ENCODE measurements around the gene CCDC12.

The CCDC12 gene

GRCh38 chr3:46985588-46985987 lies 9.0 kb upstream of the CCDC12 start:
- no peak for DNase-seq (ENCODE audit: low read depth)

GRCh38 chr3:46984591-46985459 lies 8.3 kb upstream of the CCDC12 start:
- TF ChIP-seq CTCF (conservative IDR thresholded peaks at IDR 0.05; ENCODE audit: low read depth, low read length) = no peak
- H3K4me3 ChIP-seq (ENCODE audit: low read depth, low read length) = no peak overlapping the region
- DNase-seq (ENCODE audit: low read depth) = no peak

More at GRCh38 chr3:46985588-46985987, 9.0 kb upstream of the CCDC12 start:
- H3K4me3 ChIP-seq (ENCODE audit: low read depth, low read length) = no peak overlapping the region
- no peak for TF ChIP-seq CTCF (conservative IDR thresholded peaks at IDR 0.05; ENCODE audit: low read depth, low read length)

GRCh38 chr3:46982546-46982945 lies 6.0 kb upstream of the CCDC12 start:
- no peak overlapping the region for H3K4me3 ChIP-seq (ENCODE audit: low read depth, low read length)
- no peak for DNase-seq (ENCODE audit: low read depth)
- no peak for TF ChIP-seq CTCF (conservative IDR thresholded peaks at IDR 0.05; ENCODE audit: low read depth, low read length)

- no peak for TF ChIP-seq CTCF (conservative IDR thresholded peaks at IDR 0.05; ENCODE audit: low read depth, low read length)
- H3K4me3 ChIP-seq (ENCODE audit: low read depth, low read length) = no peak overlapping the region
Measured at GRCh38 chr3:46981932-46982471, 5.5 kb upstream of the CCDC12 start.

GRCh38 chr3:46979958-46980497 lies 3.5 kb upstream of the CCDC12 start:
- H3K4me3 ChIP-seq (ENCODE audit: low read depth, low read length) = peak overlapping the region; percentile 75
- DNase-seq (ENCODE audit: low read depth) = no peak
- no peak for TF ChIP-seq CTCF (conservative IDR thresholded peaks at IDR 0.05; ENCODE audit: low read depth, low read length)

More at GRCh38 chr3:46981932-46982471, 5.5 kb upstream of the CCDC12 start:
- no peak for DNase-seq (ENCODE audit: low read depth)

- peak within 1 kb of the TSS; percentile 75 for H3K4me3 ChIP-seq (ENCODE audit: low read depth, low read length)
- TF ChIP-seq CTCF (conservative IDR thresholded peaks at IDR 0.05; ENCODE audit: low read depth, low read length) = no peak
- DNase-seq (ENCODE audit: low read depth) = peak; percentile 89
Measured at GRCh38 chr3:46978985-46979944, 2.7 kb upstream of the CCDC12 start, which contains the start of gene NBEAL2. Gene NBEAL2, plus strand, starts transcription at chr3:46979666. Its CDS starts 196 bp downstream, at chr3:46979862.

All from choroid plexus epithelial cell (primary cell).